Right forelimb (tissue), 1 donor: ENCODE data around the gene APOC1.

ENCODE experiments used
- DNase-seq: peaks from one replicate; pipeline ENCODE4 v3.0.0-alpha.2; 2018

Gene APOC1

GRCh38 chr19:44957526-44957925 is 43.1 kb downstream of the APOC1 start:
- no peak for DNase-seq

- DNase-seq, result no peak
Measured at GRCh38 chr19:44958090-44958489, 43.7 kb downstream of the APOC1 start.

GRCh38 chr19:44959691-44960090 is 45.3 kb downstream of the APOC1 start:
- DNase-seq, result no peak

- DNase-seq, result no peak
Measured at GRCh38 chr19:44960906-44961728, 46.7 kb downstream of the APOC1 start.

GRCh38 chr19:44961821-44962220 is 47.4 kb downstream of the APOC1 start:
- no peak for DNase-seq

GRCh38 chr19:44968118-44968517 is 53.7 kb downstream of the APOC1 start:
- DNase-seq, result no peak

GRCh38 chr19:44968670-44969069 is 54.3 kb downstream of the APOC1 start:
- no peak for DNase-seq
